Fibroblast of mammary gland (primary cell): ENCODE data around the gene PDCD4.

Experiments used
- DNase-seq: peaks from one replicate; pipeline ENCODE4 v3.0.0-alpha.2; 2010; ENCODE audit warnings: low read depth
- H3K4me3 ChIP-seq: 2 replicates; pipeline ENCODE4 v1.5.1; 2011; ENCODE audit warnings: low read depth, mild to moderate bottlenecking, low read length, moderate library complexity; ENCODE audit not compliant: control insufficient read depth
- CTCF ChIP-seq: conservative IDR thresholded peaks from 2 replicates; pipeline ENCODE4 v1.5.1; 2011; ENCODE audit warnings: low read depth, low read length, inconsistent platforms; ENCODE audit not compliant: control insufficient read depth, insufficient read depth

Gene PDCD4

DNA sequence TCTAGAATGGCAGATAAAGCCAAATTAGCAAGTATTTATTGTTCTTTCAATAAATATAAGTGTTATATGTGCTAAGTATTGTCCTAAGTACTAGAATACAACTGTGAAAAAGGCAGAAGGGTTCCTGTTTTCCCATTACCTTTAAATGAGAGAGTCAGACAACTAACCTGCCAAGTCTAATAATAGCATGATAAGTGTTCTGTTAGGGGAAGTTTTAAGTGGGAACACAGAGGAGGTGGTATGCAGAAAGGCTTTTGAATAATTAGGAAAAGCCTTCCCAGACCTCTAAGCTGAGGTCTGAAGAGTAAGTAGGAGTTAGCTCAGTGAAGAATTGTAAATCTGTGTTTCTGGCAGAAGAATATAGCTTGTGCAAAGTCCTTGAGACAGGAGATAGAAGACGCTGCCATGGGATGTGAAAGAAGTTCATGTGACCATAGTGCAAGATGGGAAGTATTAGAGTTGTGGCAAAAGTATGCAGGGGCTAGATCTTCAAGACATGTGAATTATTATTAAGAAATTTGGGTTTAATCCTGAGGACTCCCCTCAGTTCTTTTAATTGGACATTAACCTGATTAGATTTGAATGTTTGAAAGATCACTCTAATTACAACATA, 60.1 kb downstream of the PDCD4 start:
- DNase-seq = no peak
- no peak overlapping the region for H3K4me3 ChIP-seq
- TF ChIP-seq CTCF = no peak

GRCh38 chr10:110932505-110933180, 60.9 kb downstream of the PDCD4 start:
- no peak overlapping the region for H3K4me3 ChIP-seq
- no peak for DNase-seq
- TF ChIP-seq CTCF = no peak

DNA sequence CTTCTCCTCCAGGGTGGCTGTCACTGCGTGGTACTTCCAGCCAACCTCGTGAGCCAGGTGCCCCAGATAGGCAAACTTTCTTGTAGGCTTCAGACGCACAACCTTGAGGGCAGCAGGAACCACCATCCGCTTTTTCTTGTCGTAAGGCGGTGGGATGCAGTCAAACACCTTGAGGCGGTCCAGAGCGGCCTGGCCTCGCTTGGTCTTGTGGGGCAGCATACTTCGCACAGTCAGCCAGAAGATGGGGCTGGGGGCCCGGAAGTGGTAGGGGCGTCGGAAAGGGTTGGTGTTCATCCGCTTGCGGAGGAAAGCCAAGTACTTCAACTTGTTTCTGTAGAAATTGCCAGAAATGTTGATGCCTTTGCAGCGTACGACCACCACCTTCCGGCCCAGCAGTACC, 65.0 kb downstream of the PDCD4 start:
- no peak for DNase-seq

GRCh38 chr10:110939419-110939818, 67.7 kb downstream of the PDCD4 start:
- TF ChIP-seq CTCF = no peak
- H3K4me3 ChIP-seq = no peak overlapping the region

More for the DNA sequence above, 65.0 kb downstream of the PDCD4 start:
- H3K4me3 ChIP-seq = no peak overlapping the region
- no peak for TF ChIP-seq CTCF

DNA sequence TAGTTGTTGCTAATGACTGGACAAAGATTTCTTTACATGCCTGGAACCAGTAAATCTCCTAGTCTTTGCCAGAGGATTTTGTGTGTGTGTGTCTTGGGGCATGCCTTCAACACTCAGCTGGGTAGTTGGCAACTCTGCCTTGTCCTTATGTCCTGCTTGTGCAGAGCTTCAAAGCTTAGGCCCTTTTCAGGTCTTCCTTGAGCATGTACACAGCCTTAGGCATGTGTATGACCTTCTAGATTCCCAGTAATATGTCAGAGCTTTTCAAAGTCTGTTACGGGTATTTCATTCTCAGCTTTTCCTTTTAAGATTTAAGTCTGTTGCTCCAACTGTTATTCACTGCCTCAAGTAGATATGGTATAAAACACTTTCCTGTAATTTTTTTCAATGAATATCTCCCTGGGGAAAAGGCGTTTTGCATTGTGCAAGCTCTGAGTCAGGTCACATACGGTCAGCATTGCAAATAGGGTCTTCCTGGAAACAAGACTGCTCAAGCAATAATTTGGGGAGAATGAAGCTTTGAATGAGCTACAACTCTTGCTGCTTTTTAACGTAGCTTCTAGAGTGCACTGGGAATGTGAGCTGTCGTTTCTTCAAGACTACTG, 73.2 kb downstream of the PDCD4 start:
- TF ChIP-seq CTCF = no peak
- H3K4me3 ChIP-seq = no peak overlapping the region
- peak; percentile 93 for DNase-seq

More at GRCh38 chr10:110939419-110939818, 67.7 kb downstream of the PDCD4 start:
- DNase-seq = no peak

- no peak for TF ChIP-seq CTCF
- DNase-seq = no peak
- no peak overlapping the region for H3K4me3 ChIP-seq
Observed at GRCh38 chr10:110946496-110946895, 74.8 kb downstream of the PDCD4 start.
